Measurements from ENCODE around the gene MGAT1.

- TF ChIP-seq CTCF (IDR thresholded peaks at IDR 0.05) (no peak), POLR2A (IDR thresholded peaks at IDR 0.05) (no peak)
Measured at GRCh38 chr5:180797256-180798192, 5.1 kb downstream of the MGAT1 start.
